GM06990 (cell line): ENCODE results near the gene SWI5.

ENCODE experiments used
- DNase-seq: peaks from one replicate; pipeline ENCODE4 v3.0.0-alpha.2; 2011; ENCODE audit not compliant: insufficient read length; ENCODE audit errors: extremely low read depth
- H3K27me3 ChIP-seq: replicated peaks from 2 replicates; pipeline ENCODE4 v1.6.0; 2011; ENCODE audit warnings: low read length; ENCODE audit not compliant: control insufficient read depth, insufficient read depth
- H3K36me3 ChIP-seq: 2 replicates; pipeline ENCODE4 v1.5.1; 2011; ENCODE audit warnings: low read length; ENCODE audit not compliant: control insufficient read depth, insufficient read depth
- H3K4me3 ChIP-seq: replicated peaks from 2 replicates; pipeline ENCODE4 v1.5.1; 2011; ENCODE audit warnings: low read depth, mild to moderate bottlenecking, control low read depth, low read length
- CTCF ChIP-seq: IDR thresholded peaks from 2 replicates; pipeline ENCODE4 v1.5.1; 2011; ENCODE audit warnings: low read length, control low read depth, mild to moderate bottlenecking, inconsistent platforms; ENCODE audit not compliant: insufficient read depth, poor library complexity, severe bottlenecking

Gene SWI5

GRCh38 chr9:128266868-128267590, 9.0 kb upstream of the SWI5 start:
- Histone ChIP-seq H3K27me3 (no peaks in the 10 kb centered on the region), H3K4me3 (no peak overlapping the region), H3K36me3 (peaks cover 31% of the 10 kb centered on the region)
- TF ChIP-seq CTCF = no peak
- DNase-seq = no peak

- Histone ChIP-seq H3K36me3 (peaks cover 24% of the 10 kb centered on the region), H3K4me3 (no peak overlapping the region), H3K27me3 (no peaks in the 10 kb centered on the region)
- no peak for DNase-seq
- TF ChIP-seq CTCF = no peak
Observed at GRCh38 chr9:128271112-128271511, 5.0 kb upstream of the SWI5 start.

- Histone ChIP-seq H3K36me3 (peaks cover 24% of the 10 kb centered on the region), H3K4me3 (no peak overlapping the region), H3K27me3 (no peaks in the 10 kb centered on the region)
- TF ChIP-seq CTCF = no peak
- DNase-seq = no peak
Observed at GRCh38 chr9:128271512-128271911, 4.6 kb upstream of the SWI5 start.

- no peak for TF ChIP-seq CTCF
- no peaks in the 10 kb centered on the region for H3K27me3 ChIP-seq
- H3K36me3 ChIP-seq = peaks cover 10% of the 10 kb centered on the region
- DNase-seq = no peak
- no peak overlapping the region; the same call in 1 of the 2 replicates for H3K4me3 ChIP-seq
Observed at GRCh38 chr9:128274245-128274644, 1.8 kb upstream of the SWI5 start.

GRCh38 chr9:128275198-128276007, 673 bp upstream of the SWI5 start, which contains the start of gene GOLGA2:
Gene GOLGA2, minus strand, starts transcription at chr9:128276007. Its CDS starts 31 bp downstream, at chr9:128275976.
- no peak for TF ChIP-seq CTCF
- DNase-seq = no peak
- Histone ChIP-seq H3K4me3 (peak within 1 kb of the TSS; percentile 85), H3K27me3 (no peaks in the 10 kb centered on the region), H3K36me3 (peaks cover 10% of the 10 kb centered on the region)
